ENCODE results near the gene HMGCL.
A peak's percentile ranks its signal among the peaks of the same experiment; 100 is the strongest.
"Not testable (repeated sequence)": the region's sequence is repeated elsewhere in the genome, so short reads cannot be mapped to it uniquely, and the experiment has no call there.

Gene HMGCL

GRCh38 chr1:23799255-23799569, 26.0 kb downstream of the HMGCL start:
- DNase-seq (ENCODE audit: low read depth, low spot score): no peak

- no peak for DNase-seq (ENCODE audit: low read depth, low spot score)
Observed at GRCh38 chr1:23798662-23799142, 26.5 kb downstream of the HMGCL start.

GRCh38 chr1:23797478-23798448, 27.5 kb downstream of the HMGCL start:
- DNase-seq (ENCODE audit: low read depth, low spot score): no peak

GRCh38 chr1:23796466-23797271, 28.6 kb downstream of the HMGCL start:
- DNase-seq (ENCODE audit: low read depth, low spot score): peak; percentile 24

- DNase-seq (ENCODE audit: low read depth, low spot score): no peak
Observed at GRCh38 chr1:23795676-23796465, 29.4 kb downstream of the HMGCL start.

- not testable (repeated sequence) for DNase-seq (ENCODE audit: low read depth, low spot score)
Observed at GRCh38 chr1:23794732-23795182, 30.5 kb downstream of the HMGCL start.

GRCh38 chr1:23793861-23794731, 31.1 kb downstream of the HMGCL start:
- DNase-seq (ENCODE audit: low read depth, low spot score): no peak

- no peak for DNase-seq (ENCODE audit: low read depth, low spot score)
Observed at GRCh38 chr1:23793018-23793781, 32.0 kb downstream of the HMGCL start.

GRCh38 chr1:23792151-23792945, 32.9 kb downstream of the HMGCL start:
- DNase-seq (ENCODE audit: low read depth, low spot score): no peak

- DNase-seq (ENCODE audit: low read depth, low spot score): peak; percentile 65
Observed at GRCh38 chr1:23791516-23792047, 33.6 kb downstream of the HMGCL start.

GRCh38 chr1:23790696-23791515, 34.3 kb downstream of the HMGCL start, which contains the start of gene LYPLA2:
LYPLA2 (plus strand) TSS chr1:23791145; CDS start chr1:23792683, 1,538 bp downstream.
- peak; percentile 91 for DNase-seq (ENCODE audit: low read depth, low spot score)

- no peak for DNase-seq (ENCODE audit: low read depth, low spot score)
Observed at GRCh38 chr1:23788695-23789094, 36.5 kb downstream of the HMGCL start.

- DNase-seq (ENCODE audit: low read depth, low spot score): no peak
Observed at GRCh38 chr1:23787701-23788100, 37.5 kb downstream of the HMGCL start.

- DNase-seq (ENCODE audit: low read depth, low spot score): no peak
Observed at GRCh38 chr1:23784846-23785245, 40.4 kb downstream of the HMGCL start.

- DNase-seq (ENCODE audit: low read depth, low spot score): not testable (repeated sequence)
Observed at GRCh38 chr1:23783141-23783540, 42.1 kb downstream of the HMGCL start.

- no peak for DNase-seq (ENCODE audit: low read depth, low spot score)
Observed at GRCh38 chr1:23779826-23780371, 45.3 kb downstream of the HMGCL start.

Measured in ELF-1 (cell line).